AG08395 (cell line): ENCODE measurements around the gene PGF.

ENCODE experiments used
- DNase-seq: peaks from one replicate; pipeline ENCODE4 v3.0.0; 2012; ENCODE audit warnings: mixed read lengths, low spot score

The PGF gene

GRCh38 chr14:74978416-74978947, 23.1 kb upstream of the PGF start:
- no peak for DNase-seq

GRCh38 chr14:74977901-74978385, 22.5 kb upstream of the PGF start:
- DNase-seq = no peak

GRCh38 chr14:74977164-74977900, 21.9 kb upstream of the PGF start:
- no peak for DNase-seq

GRCh38 chr14:74976264-74977113, 21.1 kb upstream of the PGF start:
- no peak for DNase-seq

GRCh38 chr14:74975059-74975810, 19.8 kb upstream of the PGF start:
- no peak for DNase-seq

- no peak for DNase-seq
Observed at GRCh38 chr14:74974364-74975058, 19.1 kb upstream of the PGF start.

- DNase-seq = no peak
Observed at GRCh38 chr14:74973905-74974363, 18.5 kb upstream of the PGF start.

- DNase-seq = no peak
Observed at GRCh38 chr14:74973003-74973653, 17.7 kb upstream of the PGF start.

GRCh38 chr14:74968811-74969210, 13.4 kb upstream of the PGF start:
- DNase-seq = no peak

- DNase-seq = peak; percentile 34
Observed at GRCh38 chr14:74965486-74966153, 10.2 kb upstream of the PGF start.

GRCh38 chr14:74964787-74965485, 9.5 kb upstream of the PGF start:
- DNase-seq = peak; percentile 59

GRCh38 chr14:74963705-74964271, 8.4 kb upstream of the PGF start:
- peak; percentile 14 for DNase-seq

- no peak for DNase-seq
Observed at GRCh38 chr14:74963178-74963704, 7.8 kb upstream of the PGF start.

- no peak for DNase-seq
Observed at GRCh38 chr14:74962493-74962892, 7.1 kb upstream of the PGF start.

- DNase-seq = no peak
Observed at GRCh38 chr14:74962046-74962445, 6.6 kb upstream of the PGF start.

GRCh38 chr14:74961238-74961911, 6.0 kb upstream of the PGF start:
- DNase-seq = no peak

- no peak for DNase-seq
Observed at GRCh38 chr14:74960736-74961135, 5.3 kb upstream of the PGF start.

- DNase-seq = no peak
Observed at GRCh38 chr14:74959596-74960180, 4.3 kb upstream of the PGF start.
